HL-60 (cell line): Measurements from ENCODE around the gene CFAP221.
"Not testable (repeated sequence)": the region's sequence is repeated elsewhere in the genome, so short reads cannot be mapped to it uniquely, and the experiment has no call there.

Source experiments
- DNase-seq, 2 experiments: peaks; one replicate each; pipeline ENCODE4 v3.0.0-alpha.2; 2010 to 2020; ENCODE audit warnings: low read depth in 1 of 2, low spot score in 1 of 2
- H3K27ac ChIP-seq: fragments of 250-450 bp; sonication (Bioruptor Pico); replicated peaks from 2 replicates; pipeline ENCODE4 v1.5.1; 2020; ENCODE audit warnings: mild to moderate bottlenecking, moderate library complexity
- H3K27me3 ChIP-seq: fragments of 250-450 bp; sonication (Bioruptor Pico); 2 replicates; pipeline ENCODE4 v1.5.1; 2021; ENCODE audit warnings: mild to moderate bottlenecking, moderate library complexity; ENCODE audit not compliant: insufficient read depth, poor library complexity, severe bottlenecking
- H3K4me3 ChIP-seq: replicated peaks from 2 replicates; pipeline ENCODE4 v1.5.1; 2011; ENCODE audit warnings: mild to moderate bottlenecking, control low read depth, low read length; ENCODE audit not compliant: insufficient read depth
- GABPA ChIP-seq: IDR thresholded peaks from 2 replicates; pipeline ENCODE4 v1.6.1; 2012; ENCODE audit warnings: low read depth
- POLR2AphosphoS5 ChIP-seq: IDR thresholded peaks from 2 replicates; pipeline ENCODE4 v1.6.1; 2012; ENCODE audit warnings: low read depth
- SPI1 ChIP-seq: IDR thresholded peaks from 2 replicates; pipeline ENCODE4 v1.6.1; 2012; ENCODE audit warnings: low read depth, mild to moderate bottlenecking, borderline replicate concordance
- TF ChIP-seq, protein P1 (sequence below): IDR thresholded peaks from 2 replicates; pipeline ENCODE4 v1.6.1; 2012; ENCODE audit warnings: low read depth; ENCODE audit not compliant: insufficient replicate concordance
- TF ChIP-seq, protein P2 (sequence below): IDR thresholded peaks from one replicate; pipeline ENCODE4 v1.5.1; 2011; ENCODE audit warnings: low read length, control low read depth, inconsistent platforms; ENCODE audit not compliant: insufficient read depth

The CFAP221 gene

DNA sequence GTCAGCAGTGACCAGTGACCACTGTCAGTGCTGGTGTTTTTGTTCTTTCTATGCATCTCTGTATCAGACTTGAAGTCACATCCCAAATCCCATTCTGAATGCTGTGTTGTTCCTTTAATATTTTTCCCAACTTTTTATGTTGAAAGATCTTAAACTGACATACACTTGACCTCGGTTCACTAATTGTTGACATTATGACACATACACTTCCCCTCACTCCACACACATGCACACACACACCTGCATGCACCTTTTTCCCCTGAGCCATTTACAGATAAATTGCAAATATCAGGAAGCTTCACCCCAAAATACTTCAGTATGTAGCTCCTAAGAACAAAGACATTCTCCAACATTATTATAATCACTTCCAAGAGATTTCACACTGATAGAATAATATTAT, 62.4 kb downstream of the CFAP221 start:
- TF ChIP-seq POLR2AphosphoS5, result no peak
- TF ChIP-seq, protein P1, sequence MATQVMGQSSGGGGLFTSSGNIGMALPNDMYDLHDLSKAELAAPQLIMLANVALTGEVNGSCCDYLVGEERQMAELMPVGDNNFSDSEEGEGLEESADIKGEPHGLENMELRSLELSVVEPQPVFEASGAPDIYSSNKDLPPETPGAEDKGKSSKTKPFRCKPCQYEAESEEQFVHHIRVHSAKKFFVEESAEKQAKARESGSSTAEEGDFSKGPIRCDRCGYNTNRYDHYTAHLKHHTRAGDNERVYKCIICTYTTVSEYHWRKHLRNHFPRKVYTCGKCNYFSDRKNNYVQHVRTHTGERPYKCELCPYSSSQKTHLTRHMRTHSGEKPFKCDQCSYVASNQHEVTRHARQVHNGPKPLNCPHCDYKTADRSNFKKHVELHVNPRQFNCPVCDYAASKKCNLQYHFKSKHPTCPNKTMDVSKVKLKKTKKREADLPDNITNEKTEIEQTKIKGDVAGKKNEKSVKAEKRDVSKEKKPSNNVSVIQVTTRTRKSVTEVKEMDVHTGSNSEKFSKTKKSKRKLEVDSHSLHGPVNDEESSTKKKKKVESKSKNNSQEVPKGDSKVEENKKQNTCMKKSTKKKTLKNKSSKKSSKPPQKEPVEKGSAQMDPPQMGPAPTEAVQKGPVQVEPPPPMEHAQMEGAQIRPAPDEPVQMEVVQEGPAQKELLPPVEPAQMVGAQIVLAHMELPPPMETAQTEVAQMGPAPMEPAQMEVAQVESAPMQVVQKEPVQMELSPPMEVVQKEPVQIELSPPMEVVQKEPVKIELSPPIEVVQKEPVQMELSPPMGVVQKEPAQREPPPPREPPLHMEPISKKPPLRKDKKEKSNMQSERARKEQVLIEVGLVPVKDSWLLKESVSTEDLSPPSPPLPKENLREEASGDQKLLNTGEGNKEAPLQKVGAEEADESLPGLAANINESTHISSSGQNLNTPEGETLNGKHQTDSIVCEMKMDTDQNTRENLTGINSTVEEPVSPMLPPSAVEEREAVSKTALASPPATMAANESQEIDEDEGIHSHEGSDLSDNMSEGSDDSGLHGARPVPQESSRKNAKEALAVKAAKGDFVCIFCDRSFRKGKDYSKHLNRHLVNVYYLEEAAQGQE, result no peak
- Histone ChIP-seq H3K4me3 (no peak overlapping the region), H3K27me3 (peaks cover 4% of the 10 kb centered on the region), H3K27ac (no peak overlapping the region)
- no peak for DNase-seq

DNA sequence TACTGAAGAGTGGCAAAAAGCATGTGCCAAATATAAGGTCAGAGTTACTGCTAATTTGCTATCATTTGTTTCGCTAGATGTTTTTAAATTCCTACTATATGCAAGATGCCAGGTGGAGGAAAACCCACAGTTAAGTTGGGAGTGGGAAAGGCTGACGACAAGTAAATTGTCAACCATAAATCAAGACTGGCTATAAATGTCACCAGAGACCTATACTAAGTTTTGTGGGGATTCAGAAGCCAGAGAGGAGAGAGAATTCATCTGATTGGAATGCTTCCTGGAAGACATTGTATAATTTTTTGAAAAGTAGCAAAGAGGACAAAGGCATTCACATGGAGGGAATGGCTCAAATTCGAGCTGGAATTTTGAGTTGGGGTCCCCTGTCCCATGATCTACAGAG, 64.3 kb downstream of the CFAP221 start:
- no peak overlapping the region for H3K27ac ChIP-seq

DNA sequence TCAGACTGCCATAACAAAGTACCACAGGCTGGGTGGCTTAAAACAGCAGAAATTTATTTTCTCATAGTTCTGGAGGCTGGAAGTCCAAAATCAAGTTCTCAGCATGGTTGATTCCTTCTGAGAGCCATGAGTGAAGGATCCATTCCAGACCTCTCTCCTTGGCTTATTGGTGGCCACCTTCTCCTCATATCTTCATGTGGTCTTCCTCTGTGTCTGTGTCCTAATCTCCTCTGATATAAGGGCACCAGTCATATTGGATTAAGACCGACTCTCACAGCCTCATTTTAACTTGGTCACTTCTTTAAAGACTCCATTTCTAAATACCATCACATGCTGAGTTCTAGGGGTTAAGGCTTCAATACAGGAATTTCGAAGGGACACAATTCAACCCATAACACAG, 65.1 kb downstream of the CFAP221 start:
- H3K27me3 ChIP-seq, result peaks cover 4% of the 10 kb centered on the region
- DNase-seq, result no peak
- H3K4me3 ChIP-seq, result no peak overlapping the region
- no peak overlapping the region for H3K27ac ChIP-seq
- TF ChIP-seq POLR2AphosphoS5, result no peak
- no peak for TF ChIP-seq SPI1
- TF ChIP-seq GABPA, result no peak
- TF ChIP-seq, protein P2, sequence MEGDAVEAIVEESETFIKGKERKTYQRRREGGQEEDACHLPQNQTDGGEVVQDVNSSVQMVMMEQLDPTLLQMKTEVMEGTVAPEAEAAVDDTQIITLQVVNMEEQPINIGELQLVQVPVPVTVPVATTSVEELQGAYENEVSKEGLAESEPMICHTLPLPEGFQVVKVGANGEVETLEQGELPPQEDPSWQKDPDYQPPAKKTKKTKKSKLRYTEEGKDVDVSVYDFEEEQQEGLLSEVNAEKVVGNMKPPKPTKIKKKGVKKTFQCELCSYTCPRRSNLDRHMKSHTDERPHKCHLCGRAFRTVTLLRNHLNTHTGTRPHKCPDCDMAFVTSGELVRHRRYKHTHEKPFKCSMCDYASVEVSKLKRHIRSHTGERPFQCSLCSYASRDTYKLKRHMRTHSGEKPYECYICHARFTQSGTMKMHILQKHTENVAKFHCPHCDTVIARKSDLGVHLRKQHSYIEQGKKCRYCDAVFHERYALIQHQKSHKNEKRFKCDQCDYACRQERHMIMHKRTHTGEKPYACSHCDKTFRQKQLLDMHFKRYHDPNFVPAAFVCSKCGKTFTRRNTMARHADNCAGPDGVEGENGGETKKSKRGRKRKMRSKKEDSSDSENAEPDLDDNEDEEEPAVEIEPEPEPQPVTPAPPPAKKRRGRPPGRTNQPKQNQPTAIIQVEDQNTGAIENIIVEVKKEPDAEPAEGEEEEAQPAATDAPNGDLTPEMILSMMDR, result no peak
- TF ChIP-seq, protein P1, result no peak

More for the DNA sequence above, 64.3 kb downstream of the CFAP221 start:
- no peak overlapping the region for H3K4me3 ChIP-seq
- TF ChIP-seq, protein P2, result no peak
- TF ChIP-seq SPI1, result no peak
- no peak for TF ChIP-seq GABPA
- TF ChIP-seq, protein P1, result no peak
- no peak for TF ChIP-seq POLR2AphosphoS5
- no peak for DNase-seq
- H3K27me3 ChIP-seq, result peaks cover 4% of the 10 kb centered on the region

DNA sequence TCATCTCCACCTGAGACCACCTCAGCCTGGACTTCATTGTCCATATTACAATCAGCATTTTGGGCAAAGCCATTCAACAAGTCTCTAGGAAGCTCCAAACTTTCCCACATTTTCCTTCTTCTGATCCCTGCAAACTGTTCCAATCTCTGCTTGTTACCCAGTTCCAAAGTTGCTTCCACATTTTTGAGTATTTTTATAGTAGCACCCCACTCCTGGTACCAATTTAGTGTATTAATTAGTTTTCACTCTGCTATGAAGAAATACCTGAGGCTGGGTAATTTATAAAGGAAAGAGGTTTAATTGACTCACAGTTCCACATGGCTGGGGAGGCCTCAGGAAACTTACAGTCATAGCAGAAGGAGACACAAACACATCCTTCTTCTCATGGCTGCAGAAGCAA, 69.9 kb downstream of the CFAP221 start:
- not testable (repeated sequence) for H3K27me3 ChIP-seq, H3K27ac ChIP-seq, H3K4me3 ChIP-seq, DNase-seq
